ENCODE data around the gene OR52E6.
A peak's percentile ranks its signal among the peaks of the same experiment; 100 is the strongest.

OR52E6 gene

GRCh38 chr11:5831196-5831829 lies 10.4 kb downstream of the OR52E6 start:
- no peak overlapping the region for H3K4me3 ChIP-seq (ENCODE audit: low read length)
- no peak for DNase-seq (ENCODE audit: low read depth)
- TF ChIP-seq CTCF (conservative IDR thresholded peaks at IDR 0.05; ENCODE audit: low read length): no peak

- no peak for DNase-seq (ENCODE audit: low read depth)
- no peak overlapping the region for H3K4me3 ChIP-seq (ENCODE audit: low read length)
- no peak for TF ChIP-seq CTCF (conservative IDR thresholded peaks at IDR 0.05; ENCODE audit: low read length)
Observed at GRCh38 chr11:5818245-5818886, 23.3 kb downstream of the OR52E6 start.

- no peak for DNase-seq (ENCODE audit: low read depth)
- H3K4me3 ChIP-seq (ENCODE audit: low read length): no peak overlapping the region
- no peak for TF ChIP-seq CTCF (conservative IDR thresholded peaks at IDR 0.05; ENCODE audit: low read length)
Observed at GRCh38 chr11:5815534-5815933, 26.2 kb downstream of the OR52E6 start.

- no peak for TF ChIP-seq CTCF (conservative IDR thresholded peaks at IDR 0.05; ENCODE audit: low read length)
- no peak for DNase-seq (ENCODE audit: low read depth)
- H3K4me3 ChIP-seq (ENCODE audit: low read length): no peak overlapping the region
Observed at GRCh38 chr11:5809905-5810795, 31.5 kb downstream of the OR52E6 start.

GRCh38 chr11:5809122-5809519 lies 32.6 kb downstream of the OR52E6 start:
- H3K4me3 ChIP-seq (ENCODE audit: low read length): peak overlapping the region; percentile 69
- TF ChIP-seq CTCF (conservative IDR thresholded peaks at IDR 0.05; ENCODE audit: low read length): no peak
- no peak for DNase-seq (ENCODE audit: low read depth)

GRCh38 chr11:5808500-5809121 lies 33.1 kb downstream of the OR52E6 start, which contains the start of gene OR52N2:
TSS of gene OR52N2 (plus strand) at chr11:5808924. CDS start at chr11:5820336, 11,412 bp downstream.
- DNase-seq (ENCODE audit: low read depth): peak; percentile 65
- peak within 1 kb of the TSS; percentile 69 for H3K4me3 ChIP-seq (ENCODE audit: low read length)
- peak; percentile 89 for TF ChIP-seq CTCF (conservative IDR thresholded peaks at IDR 0.05; ENCODE audit: low read length)
